ENCODE results near the gene FAM120AOS. TPM values are rescaled to one million over a fixed set of nuclear protein-coding genes. Genes with fewer than 3 reads are reported as not detected.

The FAM120AOS gene
- total and polyA plus RNA-seq, 2 of the 8 experiments (the other 6 are each of a cell fraction or from before 2014, with no cell fraction given) = 29.6 to 37.6 TPM

DNA sequence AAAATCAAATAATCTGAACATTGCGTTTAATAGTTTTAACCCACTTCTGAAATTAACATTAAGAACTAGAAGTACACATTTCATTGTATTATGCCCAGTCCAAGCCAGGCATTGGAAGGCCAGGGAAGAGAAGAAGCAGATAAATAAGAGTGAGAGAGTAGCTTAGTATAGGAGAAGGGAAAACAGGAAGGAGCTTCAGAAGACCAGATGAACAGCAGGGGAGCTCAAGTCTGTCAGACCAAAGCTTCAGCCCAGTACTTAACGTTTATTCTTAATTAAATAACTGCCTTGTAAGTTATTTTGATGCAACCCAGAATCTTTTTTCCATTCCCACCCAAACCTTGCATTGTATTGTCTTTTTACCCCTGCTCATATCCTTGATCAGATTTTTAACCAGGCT, 11.5 kb upstream of the FAM120AOS start:
- Histone ChIP-seq H3K27ac (ENCODE audit: low read depth, low read length) (no peak overlapping the region), H2BK5ac (ENCODE audit: low read depth, low read length) (no peak overlapping the region), H3K36me3 (ENCODE audit: control insufficient read depth in 2 of 4, insufficient read depth in 4 of 4, low read length in 3 of 4) (no peaks in the 10 kb centered on the region), H3K4ac (replicated peaks; ENCODE audit: insufficient read length, low read depth, low read length) (no peak overlapping the region), H2BK15ac (ENCODE audit: low read length) (no peak overlapping the region), H3K23me2 (ENCODE audit: low read depth, low read length) (no peaks in the 10 kb centered on the region), H3K27me3 (replicated peaks in 1 of 4; ENCODE audit: control insufficient read depth in 3 of 4, extremely low read depth in 1 of 4, insufficient read depth in 3 of 4, low read length in 3 of 4) (no peaks in the 10 kb centered on the region), H3K23ac (ENCODE audit: insufficient read length) (no peak overlapping the region), H4K91ac (replicated peaks; ENCODE audit: insufficient read length, low read length) (no peak overlapping the region), H2BK20ac (ENCODE audit: low read length) (no peak overlapping the region), H3K4me1 (replicated peaks in 1 of 4; ENCODE audit: control insufficient read depth in 3 of 4, insufficient read depth in 4 of 4, low read length in 3 of 4) (peaks cover 8 to 28% (median 20%) of the 10 kb centered on the region in 4 experiments), H3K79me2 (ENCODE audit: control insufficient read depth in 1 of 2, insufficient read depth in 2 of 2, low read length in 2 of 2) (peaks cover 18 to 99% of the 10 kb centered on the region in 2 experiments), H2BK120ac (replicated peaks; ENCODE audit: low read depth, low read length) (no peak overlapping the region), H3K4me2 (ENCODE audit: insufficient read depth in 1 of 2, low read depth in 2 of 2, low read length in 2 of 2) (peak overlapping the region; percentile 22 to 33), H3K18ac (ENCODE audit: extremely low read depth, low read length) (no peak overlapping the region), H3K79me1 (ENCODE audit: low read depth, low read length) (peaks cover 9% of the 10 kb centered on the region), H2BK12ac (ENCODE audit: low read depth, low read length) (no peak overlapping the region), H4K8ac (ENCODE audit: extremely low read depth, insufficient read depth, low read length) (no peak overlapping the region), H3K14ac (ENCODE audit: insufficient read length) (no peak overlapping the region), H3K9me3 (ENCODE audit: insufficient read depth in 2 of 2, low read depth in 1 of 2, low read length in 1 of 2) (no peaks in the 10 kb centered on the region), H4K5ac (ENCODE audit: insufficient read length, low read depth, low read length) (no peak overlapping the region), H3K56ac (replicated peaks; ENCODE audit: insufficient read length, low read depth, low read length) (no peak overlapping the region), H3K9ac (replicated peaks in 1 of 4; ENCODE audit: extremely low read depth in 1 of 4, low read depth in 3 of 4, low read length in 3 of 4) (no peak overlapping the region), H2AK5ac (ENCODE audit: low read depth, low read length) (no peak overlapping the region), H3K4me3 (ENCODE audit: extremely low read depth in 1 of 4, insufficient read depth in 2 of 4, low read depth in 3 of 4, low read length in 4 of 4) (peak overlapping the region in 1 of 4 experiments; percentile 3; a peak in 1 of 8 replicates), H4K20me1 (replicated peaks in 1 of 2; ENCODE audit: control insufficient read depth in 1 of 2, insufficient read depth in 2 of 2, low read length in 2 of 2) (peaks cover 8 to 14% of the 10 kb centered on the region in 2 experiments), H2AFZ (ENCODE audit: low read length) (no peak overlapping the region)
- WGBS, 2 experiments (ENCODE audit: extremely low coverage in 1 of 2, insufficient coverage in 1 of 2, insufficient read length in 1 of 2, insufficient replicate concordance in 2 of 2, low coverage in 1 of 2, low lambda C conversion rate in 2 of 2, missing lambda C conversion rate in 1 of 2) = 27% methylated on average over 2 of the region's 2 CpGs; no CpG with 5 or more reads in 1 of the 2 experiments
- no peak for FAIRE-seq
- TF ChIP-seq, protein P1, sequence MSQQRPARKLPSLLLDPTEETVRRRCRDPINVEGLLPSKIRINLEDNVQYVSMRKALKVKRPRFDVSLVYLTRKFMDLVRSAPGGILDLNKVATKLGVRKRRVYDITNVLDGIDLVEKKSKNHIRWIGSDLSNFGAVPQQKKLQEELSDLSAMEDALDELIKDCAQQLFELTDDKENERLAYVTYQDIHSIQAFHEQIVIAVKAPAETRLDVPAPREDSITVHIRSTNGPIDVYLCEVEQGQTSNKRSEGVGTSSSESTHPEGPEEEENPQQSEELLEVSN (IDR thresholded peaks at IDR 0.05) = no peak
- TF ChIP-seq, protein P2, sequence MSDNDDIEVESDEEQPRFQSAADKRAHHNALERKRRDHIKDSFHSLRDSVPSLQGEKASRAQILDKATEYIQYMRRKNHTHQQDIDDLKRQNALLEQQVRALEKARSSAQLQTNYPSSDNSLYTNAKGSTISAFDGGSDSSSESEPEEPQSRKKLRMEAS (IDR thresholded peaks at IDR 0.05) = no peak
- ChIA-PET POLR2A (ENCODE audit: partially characterized antibody) (interaction anchor here (1.6 to 3.7 kb wide), 3 partner anchors 13 to 119 kb away, joined by 3 to 35 read pairs (median 4); partner anchors contain the start of genes FAM120A and FAM120AOS), CTCF (ENCODE audit: partially characterized antibody) (interaction anchor here (0.9 to 1.6 kb wide), 3 partner anchors 19 to 101 kb away, joined by 4 to 6 read pairs (median 5); no protein-coding TSS in a partner anchor)
- no peak for DNase-seq (ENCODE audit: low read depth in 1 of 2, low spot score in 2 of 2)
